ENCODE results near the gene CLIC1.
"Not testable (repeated sequence)": the region's sequence is repeated elsewhere in the genome, so short reads cannot be mapped to it uniquely, and the experiment has no call there.

The CLIC1 gene

GRCh38 chr6:31711233-31711632 is 25.1 kb downstream of the CLIC1 start (continued):
- no peak for TF ChIP-seq CTCF (tag by site-specific recombination; IDR thresholded peaks at IDR 0.05)
- TF ChIP-seq ZBTB20 (tag by site-specific recombination; IDR thresholded peaks at IDR 0.05), result no peak
- no peak for TF ChIP-seq ZSCAN23 (tag by site-specific recombination; IDR thresholded peaks at IDR 0.05)
- TF ChIP-seq, protein P1, sequence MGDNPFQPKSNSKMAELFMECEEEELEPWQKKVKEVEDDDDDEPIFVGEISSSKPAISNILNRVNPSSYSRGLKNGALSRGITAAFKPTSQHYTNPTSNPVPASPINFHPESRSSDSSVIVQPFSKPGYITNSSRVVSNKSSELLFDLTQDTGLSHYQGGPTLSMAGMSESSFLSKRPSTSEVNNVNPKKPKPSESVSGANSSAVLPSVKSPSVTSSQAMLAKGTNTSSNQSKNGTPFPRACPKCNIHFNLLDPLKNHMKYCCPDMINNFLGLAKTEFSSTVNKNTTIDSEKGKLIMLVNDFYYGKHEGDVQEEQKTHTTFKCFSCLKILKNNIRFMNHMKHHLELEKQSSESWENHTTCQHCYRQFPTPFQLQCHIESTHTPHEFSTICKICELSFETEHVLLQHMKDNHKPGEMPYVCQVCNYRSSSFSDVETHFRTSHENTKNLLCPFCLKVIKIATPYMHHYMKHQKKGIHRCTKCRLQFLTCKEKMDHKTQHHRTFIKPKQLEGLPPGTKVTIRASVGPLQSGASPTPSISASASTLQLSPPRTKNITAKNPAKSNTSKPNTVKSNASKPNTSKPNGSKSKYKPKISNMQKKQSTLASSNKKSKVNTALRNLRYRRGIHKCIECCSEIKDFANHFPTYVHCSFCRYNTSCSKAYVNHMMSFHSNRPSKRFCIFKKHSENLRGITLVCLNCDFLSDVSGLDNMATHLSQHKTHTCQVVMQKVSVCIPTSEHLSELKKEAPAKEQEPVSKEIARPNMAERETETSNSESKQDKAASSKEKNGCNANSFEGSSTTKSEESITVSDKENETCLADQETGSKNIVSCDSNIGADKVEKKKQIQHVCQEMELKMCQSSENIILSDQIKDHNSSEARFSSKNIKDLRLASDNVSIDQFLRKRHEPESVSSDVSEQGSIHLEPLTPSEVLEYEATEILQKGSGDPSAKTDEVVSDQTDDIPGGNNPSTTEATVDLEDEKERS (tag by site-specific recombination; IDR thresholded peaks at IDR 0.05), result no peak
- TF ChIP-seq ZFP41 (tag by site-specific recombination; IDR thresholded peaks at IDR 0.05; ENCODE audit: borderline replicate concordance), result no peak
- TF ChIP-seq, protein P2, sequence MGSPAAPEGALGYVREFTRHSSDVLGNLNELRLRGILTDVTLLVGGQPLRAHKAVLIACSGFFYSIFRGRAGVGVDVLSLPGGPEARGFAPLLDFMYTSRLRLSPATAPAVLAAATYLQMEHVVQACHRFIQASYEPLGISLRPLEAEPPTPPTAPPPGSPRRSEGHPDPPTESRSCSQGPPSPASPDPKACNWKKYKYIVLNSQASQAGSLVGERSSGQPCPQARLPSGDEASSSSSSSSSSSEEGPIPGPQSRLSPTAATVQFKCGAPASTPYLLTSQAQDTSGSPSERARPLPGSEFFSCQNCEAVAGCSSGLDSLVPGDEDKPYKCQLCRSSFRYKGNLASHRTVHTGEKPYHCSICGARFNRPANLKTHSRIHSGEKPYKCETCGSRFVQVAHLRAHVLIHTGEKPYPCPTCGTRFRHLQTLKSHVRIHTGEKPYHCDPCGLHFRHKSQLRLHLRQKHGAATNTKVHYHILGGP (tag by site-specific recombination; IDR thresholded peaks at IDR 0.05), result no peak
- no peak for TF ChIP-seq YY2 (tag by site-specific recombination; IDR thresholded peaks at IDR 0.05)
- no peak for TF ChIP-seq ZNF626 (tag by site-specific recombination; IDR thresholded peaks at IDR 0.05)
- no peak for TF ChIP-seq ZNF670 (tag by site-specific recombination; IDR thresholded peaks at IDR 0.05; ENCODE audit: low read depth)

- TF ChIP-seq ZNF366 (tag by site-specific recombination; conservative IDR thresholded peaks at IDR 0.05) (peak; percentile 54; the same call in 1 of the 2 replicates), HOXD13 (CRISPR knock-in tag; IDR thresholded peaks at IDR 0.05; ENCODE audit: borderline replicate concordance) (no peak), GLI4 (tag by site-specific recombination; IDR thresholded peaks at IDR 0.05) (no peak), ZNF830 (tag by site-specific recombination; IDR thresholded peaks at IDR 0.05; ENCODE audit: low read depth) (no peak), ZNF146 (tag by site-specific recombination; IDR thresholded peaks at IDR 0.05) (0 out of 2 replicates have a peak, but pooled peaks have one; percentile 5), ZNF202 (tag by site-specific recombination; IDR thresholded peaks at IDR 0.05; ENCODE audit: borderline replicate concordance) (no peak)
- Histone ChIP-seq H3K4me3 (ENCODE audit: low read depth, low read length) (no peak overlapping the region), H3K36me3 (ENCODE audit: control insufficient read depth in 2 of 2, insufficient read depth in 1 of 2, low read length in 2 of 2) (no peaks in the 10 kb centered on the region), H3K4me1 (ENCODE audit: control insufficient read depth, insufficient read depth, low read length) (peaks cover 4% of the 10 kb centered on the region), H3K27ac (ENCODE audit: extremely low read depth, low read depth, low read length) (no peak overlapping the region), H3K9me3 (ENCODE audit: control insufficient read depth, insufficient read depth, low read depth, low read length) (no peaks in the 10 kb centered on the region)
- ChIA-PET POLR2A (interaction anchor here (1.3 to 2.0 kb wide), 4 partner anchors 8 to 117 kb away, joined by 3 to 11 read pairs (median 6); partner anchors contain the start of genes ABHD16A, DDAH2 and HSPA1B), CTCF (interaction anchor here (0.6 to 1.2 kb wide), 4 partner anchors 9 to 114 kb away, joined by 3 to 5 read pairs (median 4); no protein-coding TSS in a partner anchor)
These were observed 25.7 kb downstream of the CLIC1 start for GRCh38 chr6:31710523-31711219.

DNA sequence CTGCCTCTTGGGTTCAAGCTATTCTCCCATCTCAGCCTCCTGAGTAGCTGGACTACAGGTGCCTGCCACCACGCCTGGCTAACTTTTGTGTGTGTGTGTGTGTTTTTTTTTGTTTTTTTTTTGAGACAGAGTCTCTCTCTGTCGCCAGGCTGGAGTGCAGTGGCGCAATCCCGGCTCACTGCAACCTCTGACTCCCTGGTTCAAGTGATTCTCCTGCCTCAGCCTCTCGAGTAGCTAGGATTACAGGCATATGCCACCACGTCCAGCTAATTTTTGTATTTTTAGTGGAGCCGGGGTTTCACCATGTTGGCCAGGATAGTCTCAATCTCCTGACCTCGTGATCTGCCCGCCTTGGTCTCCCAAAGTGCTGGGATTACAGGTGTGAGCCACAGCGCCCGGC is 27.2 kb downstream of the CLIC1 start:
- not testable (repeated sequence) for H3K4me1 ChIP-seq (ENCODE audit: control insufficient read depth, insufficient read depth, low read length); H3K9me3 ChIP-seq (ENCODE audit: control insufficient read depth, insufficient read depth, low read depth, low read length); H3K27ac ChIP-seq (ENCODE audit: extremely low read depth, low read depth, low read length); H3K36me3 ChIP-seq (ENCODE audit: control insufficient read depth in 2 of 2, insufficient read depth in 1 of 2, low read length in 2 of 2); H3K4me3 ChIP-seq (ENCODE audit: low read depth, low read length)
- 0 out of 2 replicates have a peak, but pooled peaks have one; percentile 34 for TF ChIP-seq ZNF362 (tag by site-specific recombination; IDR thresholded peaks at IDR 0.05)
- CTCF ChIA-PET, result interaction anchor here (0.6 kb wide), 1 partner anchor 53 kb away, joined by 3 read pairs; no protein-coding TSS in a partner anchor
- POLR2A ChIA-PET, result interaction anchor here (0.6 to 1.0 kb wide), 2 partner anchors 27 to 309 kb away, joined by 4 read pairs; partner anchors contain the start of gene CLIC1

All from HEK293 (cell line).